Fibroblast of lung (primary cell): ENCODE results near the gene ARID4A.
"Not testable (repeated sequence)": the region's sequence is repeated elsewhere in the genome, so short reads cannot be mapped to it uniquely, and the experiment has no call there.

Experiments
- EZH2 ChIP-seq: IDR thresholded peaks from 2 replicates; pipeline ENCODE4 v1.5.1; 2012; ENCODE audit warnings: low read length, control low read depth, mild to moderate bottlenecking; ENCODE audit errors: missing control alignments
- TF ChIP-seq, protein P1 (sequence below), 2 donors: IDR thresholded peaks in 1 of 2; conservative IDR thresholded peaks in 1 of 2; 1 replicate in 1 of 2; 2 replicates in 1 of 2; pipeline ENCODE4 v1.5.1; 2011 to 2012; ENCODE audit warnings: low read length in 2 of 2, control low read depth in 1 of 2, inconsistent platforms in 1 of 2, low read depth in 1 of 2, mild to moderate bottlenecking in 1 of 2

DNA sequence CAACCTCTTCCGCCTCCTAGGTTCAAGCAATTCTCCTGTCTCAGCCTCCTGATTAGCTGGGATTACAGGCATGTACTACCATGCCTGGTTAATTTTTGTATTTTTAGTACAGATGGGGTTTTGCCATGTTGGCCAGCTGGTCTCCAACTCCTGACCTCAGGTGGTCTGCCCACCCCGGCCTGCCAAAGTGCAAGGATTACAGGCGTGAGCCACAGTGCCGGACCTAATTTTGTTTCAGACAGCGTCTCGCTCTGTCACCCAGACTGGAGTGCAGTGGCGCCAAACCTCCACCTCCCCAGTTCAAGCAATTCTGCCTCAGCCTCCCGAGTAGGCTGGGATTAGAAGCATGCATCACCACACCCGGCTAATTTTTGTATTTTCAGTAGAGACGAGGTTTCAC is 36.4 kb upstream of the ARID4A start:
- TF ChIP-seq, protein P1, sequence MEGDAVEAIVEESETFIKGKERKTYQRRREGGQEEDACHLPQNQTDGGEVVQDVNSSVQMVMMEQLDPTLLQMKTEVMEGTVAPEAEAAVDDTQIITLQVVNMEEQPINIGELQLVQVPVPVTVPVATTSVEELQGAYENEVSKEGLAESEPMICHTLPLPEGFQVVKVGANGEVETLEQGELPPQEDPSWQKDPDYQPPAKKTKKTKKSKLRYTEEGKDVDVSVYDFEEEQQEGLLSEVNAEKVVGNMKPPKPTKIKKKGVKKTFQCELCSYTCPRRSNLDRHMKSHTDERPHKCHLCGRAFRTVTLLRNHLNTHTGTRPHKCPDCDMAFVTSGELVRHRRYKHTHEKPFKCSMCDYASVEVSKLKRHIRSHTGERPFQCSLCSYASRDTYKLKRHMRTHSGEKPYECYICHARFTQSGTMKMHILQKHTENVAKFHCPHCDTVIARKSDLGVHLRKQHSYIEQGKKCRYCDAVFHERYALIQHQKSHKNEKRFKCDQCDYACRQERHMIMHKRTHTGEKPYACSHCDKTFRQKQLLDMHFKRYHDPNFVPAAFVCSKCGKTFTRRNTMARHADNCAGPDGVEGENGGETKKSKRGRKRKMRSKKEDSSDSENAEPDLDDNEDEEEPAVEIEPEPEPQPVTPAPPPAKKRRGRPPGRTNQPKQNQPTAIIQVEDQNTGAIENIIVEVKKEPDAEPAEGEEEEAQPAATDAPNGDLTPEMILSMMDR (conservative IDR thresholded peaks at IDR 0.05 in 1 of 2, IDR thresholded peaks at IDR 0.05 in 1 of 2; ENCODE audit: low read depth in 1 of 2, low read length in 2 of 2), result not testable (repeated sequence)
- not testable (repeated sequence) for TF ChIP-seq EZH2
